Retinal pigment epithelial cell (primary cell): ENCODE data around the gene MAML3.

Experiments
- DNase-seq: peaks from one replicate; pipeline ENCODE4 v3.0.0-alpha.2; 2010; ENCODE audit warnings: low read depth
- H3K4me3 ChIP-seq: 2 replicates; pipeline ENCODE4 v1.5.1; 2011; ENCODE audit warnings: mild to moderate bottlenecking, low read length, control low read depth, moderate library complexity
- TF ChIP-seq, protein P1 (sequence below): conservative IDR thresholded peaks from 2 replicates; pipeline ENCODE4 v1.5.1; 2011; ENCODE audit warnings: low read depth, low read length, control low read depth, inconsistent platforms

MAML3 gene

DNA sequence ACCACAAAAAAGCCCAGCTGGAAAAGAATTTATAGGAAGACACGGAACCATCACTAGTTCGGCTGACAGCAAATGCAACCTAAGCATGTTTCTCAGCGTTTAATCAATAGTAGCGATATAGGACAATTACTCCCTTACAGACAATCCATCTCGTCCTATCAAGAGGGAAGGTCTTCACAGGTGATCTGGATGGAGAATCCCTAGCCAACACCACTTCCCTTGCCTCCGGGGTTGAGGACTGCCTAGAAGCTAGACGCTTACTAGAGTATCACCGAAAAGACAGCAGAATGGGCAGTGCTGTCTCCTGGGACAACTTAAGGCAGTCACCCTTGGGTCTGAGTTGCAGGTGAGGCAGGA lies 32.1 kb upstream of the MAML3 start:
- DNase-seq = no peak
- no peak overlapping the region for H3K4me3 ChIP-seq
- TF ChIP-seq, protein P1, sequence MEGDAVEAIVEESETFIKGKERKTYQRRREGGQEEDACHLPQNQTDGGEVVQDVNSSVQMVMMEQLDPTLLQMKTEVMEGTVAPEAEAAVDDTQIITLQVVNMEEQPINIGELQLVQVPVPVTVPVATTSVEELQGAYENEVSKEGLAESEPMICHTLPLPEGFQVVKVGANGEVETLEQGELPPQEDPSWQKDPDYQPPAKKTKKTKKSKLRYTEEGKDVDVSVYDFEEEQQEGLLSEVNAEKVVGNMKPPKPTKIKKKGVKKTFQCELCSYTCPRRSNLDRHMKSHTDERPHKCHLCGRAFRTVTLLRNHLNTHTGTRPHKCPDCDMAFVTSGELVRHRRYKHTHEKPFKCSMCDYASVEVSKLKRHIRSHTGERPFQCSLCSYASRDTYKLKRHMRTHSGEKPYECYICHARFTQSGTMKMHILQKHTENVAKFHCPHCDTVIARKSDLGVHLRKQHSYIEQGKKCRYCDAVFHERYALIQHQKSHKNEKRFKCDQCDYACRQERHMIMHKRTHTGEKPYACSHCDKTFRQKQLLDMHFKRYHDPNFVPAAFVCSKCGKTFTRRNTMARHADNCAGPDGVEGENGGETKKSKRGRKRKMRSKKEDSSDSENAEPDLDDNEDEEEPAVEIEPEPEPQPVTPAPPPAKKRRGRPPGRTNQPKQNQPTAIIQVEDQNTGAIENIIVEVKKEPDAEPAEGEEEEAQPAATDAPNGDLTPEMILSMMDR = no peak

- DNase-seq = peak; percentile 56
- no peak overlapping the region for H3K4me3 ChIP-seq
- TF ChIP-seq, protein P1 = no peak
These were observed 31.6 kb upstream of the MAML3 start for GRCh38 chr4:140185412-140186081.

DNA sequence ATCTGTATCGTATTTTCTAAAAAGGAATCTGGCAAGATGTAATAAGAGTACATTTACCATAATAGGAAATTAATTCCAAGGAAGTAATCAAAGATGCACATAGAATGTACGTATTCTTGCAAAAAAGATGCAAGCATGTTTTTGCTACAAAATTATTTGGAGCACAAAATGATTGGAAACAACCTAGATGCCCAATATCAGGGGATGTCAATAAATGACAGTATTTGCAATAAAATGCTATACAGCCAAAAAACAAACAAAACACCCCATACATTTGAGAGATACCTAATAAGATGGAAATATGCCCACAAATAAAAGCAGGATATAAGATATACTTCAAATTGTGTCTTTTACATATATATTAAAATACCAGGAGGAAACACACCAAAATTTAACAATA lies 29.3 kb upstream of the MAML3 start:
- no peak for DNase-seq
- TF ChIP-seq, protein P1 = no peak
- no peak overlapping the region for H3K4me3 ChIP-seq

GRCh38 chr4:140180577-140180976 lies 26.6 kb upstream of the MAML3 start:
- no peak for DNase-seq
- no peak overlapping the region for H3K4me3 ChIP-seq
- TF ChIP-seq, protein P1 = no peak

- TF ChIP-seq, protein P1 = no peak
- no peak overlapping the region for H3K4me3 ChIP-seq
- DNase-seq = no peak
These were observed 22.8 kb upstream of the MAML3 start for GRCh38 chr4:140176735-140177134.

DNA sequence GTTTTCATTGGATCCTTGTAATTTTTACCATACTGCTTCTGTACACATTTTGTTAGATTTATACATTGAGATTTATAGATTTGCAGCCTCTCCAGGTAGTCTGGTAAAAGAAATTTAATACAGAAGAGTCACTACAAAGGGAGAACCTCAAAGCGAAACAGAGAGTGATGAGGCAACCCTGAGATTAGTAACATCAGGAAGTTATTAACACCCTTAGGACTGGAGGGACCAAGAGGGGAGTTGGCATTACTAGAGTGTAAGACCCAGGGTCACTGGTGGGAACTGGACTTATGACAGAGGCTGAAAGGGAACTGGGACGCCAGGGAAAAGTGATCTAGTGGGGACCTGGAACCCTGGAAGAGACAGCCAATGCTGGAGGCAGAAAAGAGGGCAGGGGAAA lies 20.6 kb upstream of the MAML3 start:
- no peak for DNase-seq
- TF ChIP-seq, protein P1 = no peak
- H3K4me3 ChIP-seq = no peak overlapping the region

DNA sequence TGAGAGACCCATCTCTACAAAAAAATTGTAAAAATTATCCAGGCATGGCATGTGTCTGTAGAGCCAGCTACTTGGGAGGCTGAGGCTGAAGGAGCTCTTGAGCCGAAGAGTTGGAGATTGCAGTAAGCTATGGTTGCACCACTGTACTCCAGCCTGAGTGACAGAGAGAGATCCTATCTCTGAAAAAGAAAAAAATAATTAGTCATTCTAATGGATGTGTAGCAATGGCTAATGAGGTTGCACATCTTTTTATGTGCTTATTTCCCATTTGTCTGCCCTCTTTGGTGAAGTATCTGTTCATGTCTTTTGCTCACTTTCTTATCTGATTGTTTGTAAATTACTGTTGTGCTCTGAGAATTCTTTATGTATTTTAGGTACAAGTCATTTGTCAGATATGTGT lies 19.0 kb upstream of the MAML3 start:
- H3K4me3 ChIP-seq = no peak overlapping the region
- DNase-seq = no peak
- TF ChIP-seq, protein P1 = no peak
